Activated CD4-positive, alpha-beta T cell treated with anti-CD3 and anti-CD28 coated beads for 36 hours (primary cell): Measurements from ENCODE around the gene PIGR. TPM values are rescaled to one million over a fixed set of nuclear protein-coding genes. Genes with fewer than 3 reads are reported as not detected.

Experiments used
- ATAC-seq: fragments of 200-7000 bp; cut with Tn5 transposase; one replicate; pipeline ENCODE4 v1.10.0; 2021; ENCODE audit warnings: mild to moderate bottlenecking, moderate library complexity
- CTCF ChIA-PET: fragments of 350-600 bp; sonication (Branson Sonifier 250); formaldehyde crosslinking; loops from one replicate; lab custom pipeline; 2021; ENCODE audit warnings: antibody characterized with exemption; lab: Charles Lee
- POLR2A ChIA-PET: fragments of 350-600 bp; sonication (Branson Sonifier 250); formaldehyde crosslinking; loops from one replicate; lab custom pipeline; 2021; ENCODE audit warnings: antibody characterized with exemption, inconsistent platforms; lab: Charles Lee
- DNase-seq: peaks from one replicate; pipeline ENCODE4 v3.0.0-alpha.2; 2020
- H3K27ac Mint-ChIP-seq: one replicate; pipeline ENCODE4 v1.8.0; 2021; ENCODE audit warnings: mixed read lengths
- H3K27me3 Mint-ChIP-seq: one replicate; pipeline ENCODE4 v1.8.0; 2021; ENCODE audit warnings: mixed read lengths
- H3K36me3 Mint-ChIP-seq: one replicate; pipeline ENCODE4 v1.8.0; 2021; ENCODE audit warnings: low read depth, mixed read lengths
- H3K4me1 Mint-ChIP-seq: one replicate; pipeline ENCODE4 v1.8.0; 2021; ENCODE audit warnings: mixed read lengths
- H3K4me3 Mint-ChIP-seq: one replicate; pipeline ENCODE4 v1.8.0; 2021; ENCODE audit warnings: mild to moderate bottlenecking, moderate library complexity, mixed read lengths
- H3K9me3 Mint-ChIP-seq: one replicate; pipeline ENCODE4 v1.8.0; 2021; ENCODE audit warnings: low read depth, mixed read lengths
- intact Hi-C, 2 experiments: fragments of 100-400 bp; cut with DNase I in 1 of 2; cut with micrococcal nuclease in 1 of 2; formaldehyde crosslinking; loops; one replicate each; pipeline versions ENCODE4 v1.14.2 to v1.15.1; 2022 to 2024; cut with DNase I, micrococcal nuclease
- total RNA-seq, 2 experiments: library from RNA; stranded (reverse); gene quantifications; one replicate each; pipeline ENCODE4 v1.2.3, GENCODE V29; 2021

The PIGR gene
- under 1 TPM; 0.07 to 0.54 TPM for total RNA-seq

- DNase-seq: no peak
- CTCF ChIA-PET: interaction anchor here (0.7 to 2.1 kb wide), 5 partner anchors 13 to 712 kb away, joined by 3 to 5 read pairs (median 5); no protein-coding TSS in a partner anchor
- Mint-ChIP-seq H3K9me3 (no peaks in the 10 kb centered on the region), H3K27me3 (peaks cover 5% of the 10 kb centered on the region), H3K27ac (no peak within 1 kb of the TSS), H3K36me3 (no peaks in the 10 kb centered on the region), H3K4me3 (no peak within 1 kb of the TSS), H3K4me1 (no peaks in the 10 kb centered on the region)
- intact Hi-C loops: no loop called here
- no peak for ATAC-seq
- POLR2A ChIA-PET: no interaction called here
Measured at GRCh38 chr1:206946261-206946660, at the start of gene PIGR. Gene PIGR (minus strand): TSS chr1:206946466. CDS start chr1:206940531, 5,935 bp downstream.

- intact Hi-C loops: loop anchor here in 1 of 2 experiments (5.0 kb wide), 1 partner anchor 505 kb away; the partner anchor contains the start of gene CR1
- ChIA-PET CTCF (interaction anchor here (1.1 to 3.6 kb wide), 4 partner anchors 10 to 57 kb away, joined by 3 to 17 read pairs (median 5); no protein-coding TSS in a partner anchor), POLR2A (no interaction called here)
- ATAC-seq: no peak
- Mint-ChIP-seq H3K4me3 (no peak overlapping the region), H3K9me3 (no peaks in the 10 kb centered on the region), H3K4me1 (no peaks in the 10 kb centered on the region), H3K36me3 (no peaks in the 10 kb centered on the region), H3K27ac (no peak overlapping the region), H3K27me3 (peaks cover 16% of the 10 kb centered on the region)
- DNase-seq: no peak
Measured at GRCh38 chr1:206992790-206993189, 46.5 kb upstream of the PIGR start.

GRCh38 chr1:206987873-206988272 is 41.6 kb upstream of the PIGR start:
- DNase-seq: no peak
- H3K27ac Mint-ChIP-seq: no peak overlapping the region
- intact Hi-C loops: loop anchor here in 1 of 2 experiments (10.0 kb wide), 1 partner anchor 353 kb away; the partner anchor contains the start of gene DYRK3
- no peaks in the 10 kb centered on the region for H3K36me3 Mint-ChIP-seq
- CTCF ChIA-PET: interaction anchor here (0.6 to 0.7 kb wide), 2 partner anchors 52 to 261 kb away, joined by 4 read pairs; no protein-coding TSS in a partner anchor
- H3K9me3 Mint-ChIP-seq: no peaks in the 10 kb centered on the region
- peak; percentile 30 for ATAC-seq
- H3K4me1 Mint-ChIP-seq: no peaks in the 10 kb centered on the region
- POLR2A ChIA-PET: no interaction called here
- peaks cover 14% of the 10 kb centered on the region for H3K27me3 Mint-ChIP-seq
- no peak overlapping the region for H3K4me3 Mint-ChIP-seq

- intact Hi-C loops: loop anchor here in 1 of 2 experiments (10.0 kb wide), 1 partner anchor 352 kb away; the partner anchor contains the start of gene DYRK3
- POLR2A ChIA-PET: no interaction called here
- ATAC-seq (no peak), DNase-seq (no peak)
- H3K9me3 Mint-ChIP-seq: no peaks in the 10 kb centered on the region
- H3K27me3 Mint-ChIP-seq: peaks cover 12% of the 10 kb centered on the region
- CTCF ChIA-PET: interaction anchor here (0.9 to 1.3 kb wide), 2 partner anchors 14 to 270 kb away, joined by 3 to 4 read pairs; no protein-coding TSS in a partner anchor
- H3K4me1 Mint-ChIP-seq: no peaks in the 10 kb centered on the region
- H3K36me3 Mint-ChIP-seq: no peaks in the 10 kb centered on the region
- H3K4me3 Mint-ChIP-seq: no peak overlapping the region
- no peak overlapping the region for H3K27ac Mint-ChIP-seq
Measured at GRCh38 chr1:206986885-206987284, 40.6 kb upstream of the PIGR start.

GRCh38 chr1:206986402-206986801 is 40.1 kb upstream of the PIGR start:
- Mint-ChIP-seq H3K27ac (no peak overlapping the region), H3K4me1 (no peaks in the 10 kb centered on the region), H3K27me3 (peaks cover 8% of the 10 kb centered on the region), H3K4me3 (no peak overlapping the region), H3K9me3 (no peaks in the 10 kb centered on the region), H3K36me3 (no peaks in the 10 kb centered on the region)
- POLR2A ChIA-PET: no interaction called here
- CTCF ChIA-PET: interaction anchor here (0.6 to 1.3 kb wide), 7 partner anchors 14 to 270 kb away, joined by 3 to 6 read pairs (median 4); no protein-coding TSS in a partner anchor
- intact Hi-C loops: loop anchor here in 1 of 2 experiments (10.0 kb wide), 1 partner anchor 352 kb away; the partner anchor contains the start of gene DYRK3
- no peak for ATAC-seq
- DNase-seq: no peak

- H3K9me3 Mint-ChIP-seq: no peaks in the 10 kb centered on the region
- no peak overlapping the region for H3K4me3 Mint-ChIP-seq
- H3K27ac Mint-ChIP-seq: no peak overlapping the region
- no peaks in the 10 kb centered on the region for H3K4me1 Mint-ChIP-seq
- ATAC-seq: no peak
- no peak for DNase-seq
- peaks cover 6% of the 10 kb centered on the region for H3K27me3 Mint-ChIP-seq
- POLR2A ChIA-PET: no interaction called here
- CTCF ChIA-PET: interaction anchor here (0.9 to 1.3 kb wide), 5 partner anchors 13 to 251 kb away, joined by 3 to 5 read pairs (median 4); partner anchors contain the start of gene FCMR
- intact Hi-C loops: loop anchor here in 1 of 2 experiments (10.0 kb wide), 1 partner anchor 350 kb away; the partner anchor contains the start of gene DYRK3
- no peaks in the 10 kb centered on the region for H3K36me3 Mint-ChIP-seq
Measured at GRCh38 chr1:206985162-206985749, 39.0 kb upstream of the PIGR start.

- CTCF ChIA-PET: interaction anchor here (0.6 to 5.9 kb wide), 62 partner anchors 8 to 1391 kb away, joined by 3 to 64 read pairs (median 4); partner anchors contain the start of genes C1orf116, DYRK3, FCAMR and FCMR
- peaks cover 2% of the 10 kb centered on the region for H3K27me3 Mint-ChIP-seq
- H3K9me3 Mint-ChIP-seq: no peaks in the 10 kb centered on the region
- POLR2A ChIA-PET: no interaction called here
- H3K4me3 Mint-ChIP-seq: no peak overlapping the region
- no peaks in the 10 kb centered on the region for H3K36me3 Mint-ChIP-seq
- ATAC-seq: peak; percentile 81
- H3K4me1 Mint-ChIP-seq: peaks cover 3% of the 10 kb centered on the region
- intact Hi-C loops: loop anchor here (1.0 to 10.0 kb wide), 11 partner anchors 47 to 375 kb away; partner anchors contain the start of genes DYRK3 (in 1 of the 2) and IL20 (in 1 of the 2)
- H3K27ac Mint-ChIP-seq: no peak overlapping the region
- DNase-seq: peak; percentile 74
Measured at GRCh38 chr1:206982216-206982615, 36.0 kb upstream of the PIGR start.

GRCh38 chr1:206979379-206980043 is 33.2 kb upstream of the PIGR start:
- ATAC-seq (peak; percentile 57), DNase-seq (no peak)
- POLR2A ChIA-PET: no interaction called here
- Mint-ChIP-seq H3K27ac (no peak overlapping the region), H3K36me3 (no peaks in the 10 kb centered on the region), H3K4me1 (peaks cover 3% of the 10 kb centered on the region), H3K9me3 (no peaks in the 10 kb centered on the region), H3K4me3 (no peak overlapping the region), H3K27me3 (no peaks in the 10 kb centered on the region)
- CTCF ChIA-PET: interaction anchor here (1.0 to 5.9 kb wide), 7 partner anchors 9 to 341 kb away, joined by 3 to 64 read pairs (median 6); partner anchors contain the start of gene FCAMR
- intact Hi-C loops: loop anchor here in 1 of 2 experiments (5.0 to 10.0 kb wide), 3 partner anchors 172 to 345 kb away; partner anchors contain the start of gene DYRK3

GRCh38 chr1:206978259-206978658 is 32.0 kb upstream of the PIGR start:
- DNase-seq (no peak), ATAC-seq (no peak)
- no peak overlapping the region for H3K27ac Mint-ChIP-seq
- ChIA-PET CTCF (interaction anchor here (0.6 kb wide), 1 partner anchor 42 kb away, joined by 3 read pairs; no protein-coding TSS in a partner anchor), POLR2A (no interaction called here)
- intact Hi-C loops: no loop called here
- peaks cover 3% of the 10 kb centered on the region for H3K4me1 Mint-ChIP-seq
- no peaks in the 10 kb centered on the region for H3K9me3 Mint-ChIP-seq
- H3K27me3 Mint-ChIP-seq: no peaks in the 10 kb centered on the region
- no peak overlapping the region for H3K4me3 Mint-ChIP-seq
- no peaks in the 10 kb centered on the region for H3K36me3 Mint-ChIP-seq

- intact Hi-C loops: no loop called here
- Mint-ChIP-seq H3K36me3 (no peaks in the 10 kb centered on the region), H3K4me3 (no peak overlapping the region), H3K9me3 (no peaks in the 10 kb centered on the region), H3K27me3 (no peaks in the 10 kb centered on the region), H3K4me1 (peaks cover 3% of the 10 kb centered on the region), H3K27ac (no peak overlapping the region)
- ChIA-PET POLR2A (no interaction called here), CTCF (interaction anchor here (0.7 to 0.8 kb wide), 2 partner anchors 14 to 361 kb away, joined by 3 read pairs; no protein-coding TSS in a partner anchor)
- no peak for ATAC-seq
- no peak for DNase-seq
Measured at GRCh38 chr1:206975306-206975705, 29.0 kb upstream of the PIGR start.

- DNase-seq (no peak), ATAC-seq (no peak)
- Mint-ChIP-seq H3K9me3 (no peaks in the 10 kb centered on the region), H3K4me1 (no peaks in the 10 kb centered on the region), H3K36me3 (no peaks in the 10 kb centered on the region), H3K27me3 (no peaks in the 10 kb centered on the region), H3K27ac (no peak overlapping the region), H3K4me3 (no peak overlapping the region)
- CTCF ChIA-PET: interaction anchor here (0.9 to 8.0 kb wide), 4 partner anchors 8 to 248 kb away, joined by 3 to 64 read pairs (median 6); no protein-coding TSS in a partner anchor
- POLR2A ChIA-PET: no interaction called here
- intact Hi-C loops: no loop called here
Measured at GRCh38 chr1:206974140-206974539, 27.9 kb upstream of the PIGR start.
